HUES6 (cell line): ENCODE data around the gene TUBA3C.

ENCODE experiments used
- H3K27ac ChIP-seq: 2 replicates; pipeline ENCODE4 v1.7.0; 2013; ENCODE audit warnings: low read depth, mild to moderate bottlenecking, low read length, inconsistent platforms
- H3K27me3 ChIP-seq: 2 replicates; pipeline ENCODE4 v1.6.1; 2013; ENCODE audit warnings: low read length; ENCODE audit not compliant: control insufficient read depth, insufficient read depth
- H3K36me3 ChIP-seq: 2 replicates; pipeline ENCODE4 v1.6.1; 2013; ENCODE audit warnings: low read length; ENCODE audit not compliant: control insufficient read depth, insufficient read depth
- H3K4me1 ChIP-seq: 2 replicates; pipeline ENCODE4 v1.6.1; 2013; ENCODE audit warnings: low read length; ENCODE audit not compliant: control insufficient read depth, insufficient read depth
- H3K4me3 ChIP-seq: 2 replicates; pipeline ENCODE4 v1.5.1; 2013; ENCODE audit warnings: low read depth, low read length
- H3K9ac ChIP-seq: one replicate; pipeline ENCODE4 v1.6.1; 2013; ENCODE audit warnings: mild to moderate bottlenecking, low read length
- H3K9me3 ChIP-seq: 2 replicates; pipeline ENCODE4 v1.6.1; 2013; ENCODE audit warnings: low read depth, low read length; ENCODE audit not compliant: control insufficient read depth, insufficient read depth

The TUBA3C gene

DNA sequence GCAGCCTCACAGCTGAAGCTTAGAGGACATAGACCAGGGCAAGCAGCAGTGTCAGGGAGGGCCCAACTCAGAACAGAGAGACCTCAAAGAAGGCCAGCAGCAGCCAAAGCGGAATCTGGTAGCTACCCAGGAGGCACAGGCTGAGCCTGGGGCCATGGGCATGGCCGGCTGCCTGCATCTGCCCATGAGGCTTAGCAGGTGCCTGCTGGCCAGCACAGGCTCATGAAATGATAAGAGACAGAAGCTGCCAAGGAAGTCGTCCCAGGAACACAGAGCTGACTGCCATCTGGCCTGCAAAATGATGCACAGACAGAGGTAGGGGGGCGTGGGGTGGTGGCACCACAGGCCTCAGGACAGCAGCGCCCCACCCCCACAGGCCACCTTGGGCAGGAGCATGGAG is 29.2 kb downstream of the TUBA3C start:
- no peak overlapping the region for H3K27ac ChIP-seq
- H3K4me3 ChIP-seq: no peak overlapping the region
- H3K36me3 ChIP-seq: no peaks in the 10 kb centered on the region
- no peaks in the 10 kb centered on the region for H3K4me1 ChIP-seq
- H3K27me3 ChIP-seq: no peaks in the 10 kb centered on the region
- peaks cover 93% of the 10 kb centered on the region for H3K9me3 ChIP-seq
- no peak overlapping the region for H3K9ac ChIP-seq

DNA sequence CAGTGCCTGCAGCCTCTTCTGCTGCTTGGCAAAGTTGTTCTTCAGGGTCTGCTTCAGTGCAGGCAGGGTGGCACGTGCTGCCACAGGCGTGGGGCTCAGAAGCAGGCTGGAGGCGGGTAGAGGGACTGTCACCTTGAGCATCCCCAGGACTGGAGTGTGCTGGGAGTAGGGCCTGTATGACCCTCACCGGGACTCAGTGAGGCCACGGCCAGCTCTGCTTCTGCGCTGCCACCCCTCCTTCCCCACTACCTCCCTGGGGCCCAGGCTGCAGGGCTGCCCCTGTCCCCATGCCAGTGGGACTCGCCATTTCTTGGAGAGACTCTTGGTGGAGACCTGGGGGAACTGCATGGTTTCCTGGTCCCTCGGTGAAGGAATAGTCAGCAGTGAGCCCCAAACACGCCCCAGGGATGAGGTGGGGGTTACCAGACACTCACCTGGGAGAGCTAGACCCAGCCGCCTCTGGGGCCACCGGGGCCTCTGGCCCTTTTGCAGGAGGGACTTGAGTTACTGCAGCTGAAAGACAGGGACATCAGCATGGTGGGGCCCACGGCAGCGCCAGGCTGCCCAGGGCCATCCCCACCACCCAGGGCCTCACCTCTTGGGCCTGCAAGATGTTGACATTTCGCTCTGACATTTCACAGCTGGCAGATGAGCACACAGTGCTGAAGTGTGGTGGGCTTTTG is 29.9 kb downstream of the TUBA3C start:
- Histone ChIP-seq H3K4me3 (no peak overlapping the region), H3K36me3 (no peaks in the 10 kb centered on the region), H3K4me1 (no peaks in the 10 kb centered on the region), H3K27me3 (no peaks in the 10 kb centered on the region), H3K9me3 (peaks cover 97% of the 10 kb centered on the region), H3K9ac (no peak overlapping the region), H3K27ac (no peak overlapping the region)

DNA sequence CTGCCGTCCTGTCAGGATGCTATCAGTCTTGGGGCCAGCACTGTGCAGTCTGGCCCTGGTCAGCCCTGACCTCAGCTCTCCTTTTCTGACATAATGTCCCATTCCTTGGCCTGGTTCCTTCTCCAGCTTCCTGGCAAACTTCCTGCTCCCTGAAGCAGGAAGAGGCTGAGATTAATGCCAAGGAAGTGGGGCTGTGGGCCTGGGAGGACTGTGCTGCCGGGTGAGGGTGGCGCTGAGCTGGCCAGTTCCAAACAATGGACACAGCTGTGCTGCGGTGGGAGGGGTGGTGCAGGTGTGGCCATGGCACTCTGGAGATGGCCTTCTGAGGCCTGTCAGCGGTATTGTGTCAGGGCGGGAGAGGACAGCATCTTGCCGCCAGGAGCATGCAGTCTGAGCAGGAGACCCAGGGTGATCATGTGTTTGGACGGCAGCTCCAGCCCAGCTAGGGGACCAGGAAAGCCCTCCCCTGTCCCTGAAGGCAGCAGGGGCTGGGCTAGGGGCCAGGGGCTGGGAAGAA is 30.9 kb downstream of the TUBA3C start:
- H3K4me1 ChIP-seq: no peaks in the 10 kb centered on the region
- no peaks in the 10 kb centered on the region for H3K36me3 ChIP-seq
- H3K9me3 ChIP-seq: peaks cover 92% of the 10 kb centered on the region
- no peak overlapping the region for H3K9ac ChIP-seq
- H3K4me3 ChIP-seq: no peak overlapping the region
- no peak overlapping the region for H3K27ac ChIP-seq
- no peaks in the 10 kb centered on the region for H3K27me3 ChIP-seq

DNA sequence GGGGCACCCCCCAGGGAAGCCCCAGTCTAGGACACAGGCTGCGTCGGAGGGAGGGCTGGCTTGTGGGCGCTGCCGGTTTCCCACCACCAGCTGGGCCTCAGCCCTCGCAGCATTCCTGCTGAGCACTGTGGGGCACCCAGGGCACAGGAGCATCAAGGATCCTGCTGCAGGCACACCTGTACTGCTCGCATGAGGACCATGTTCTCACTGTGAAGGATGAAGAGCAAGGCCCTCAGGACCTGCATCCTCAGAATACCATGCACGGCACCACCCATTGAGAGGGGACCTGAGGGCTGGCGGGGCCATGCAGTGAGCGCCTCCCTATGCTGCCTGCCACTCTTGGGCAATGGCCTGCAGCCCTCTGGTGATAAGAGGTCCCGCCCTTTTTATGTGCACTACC is 31.4 kb downstream of the TUBA3C start:
- Histone ChIP-seq H3K9ac (no peak overlapping the region), H3K36me3 (no peaks in the 10 kb centered on the region), H3K4me3 (no peak overlapping the region; the same call in 1 of the 2 replicates), H3K9me3 (peaks cover 87% of the 10 kb centered on the region), H3K27ac (no peak overlapping the region), H3K27me3 (no peaks in the 10 kb centered on the region), H3K4me1 (no peaks in the 10 kb centered on the region)

DNA sequence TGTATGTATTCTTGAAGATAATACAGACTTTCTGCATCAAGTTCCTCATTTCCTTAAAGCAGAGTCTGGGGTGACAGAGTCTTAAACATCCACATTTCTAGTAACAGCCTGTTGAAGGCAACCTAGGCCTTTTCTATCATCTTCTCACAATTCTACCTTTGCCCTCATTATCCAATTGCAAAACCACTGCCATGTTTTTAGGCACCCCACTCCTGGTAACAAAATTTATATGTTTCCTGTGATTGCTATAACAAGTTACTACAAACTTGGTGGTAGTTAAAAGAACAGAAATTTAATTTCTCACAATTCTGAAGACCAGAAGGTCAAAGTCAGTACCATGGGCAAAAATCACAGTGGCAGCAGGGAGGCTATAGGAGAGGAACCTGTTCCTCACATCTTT is 33.1 kb downstream of the TUBA3C start:
- Histone ChIP-seq H3K36me3 (no peaks in the 10 kb centered on the region), H3K27me3 (no peaks in the 10 kb centered on the region), H3K9me3 (peaks cover 78% of the 10 kb centered on the region), H3K27ac (no peak overlapping the region), H3K4me3 (no peak overlapping the region), H3K4me1 (no peaks in the 10 kb centered on the region), H3K9ac (no peak overlapping the region)
